ENCODE results near the gene PIGU.

DNA sequence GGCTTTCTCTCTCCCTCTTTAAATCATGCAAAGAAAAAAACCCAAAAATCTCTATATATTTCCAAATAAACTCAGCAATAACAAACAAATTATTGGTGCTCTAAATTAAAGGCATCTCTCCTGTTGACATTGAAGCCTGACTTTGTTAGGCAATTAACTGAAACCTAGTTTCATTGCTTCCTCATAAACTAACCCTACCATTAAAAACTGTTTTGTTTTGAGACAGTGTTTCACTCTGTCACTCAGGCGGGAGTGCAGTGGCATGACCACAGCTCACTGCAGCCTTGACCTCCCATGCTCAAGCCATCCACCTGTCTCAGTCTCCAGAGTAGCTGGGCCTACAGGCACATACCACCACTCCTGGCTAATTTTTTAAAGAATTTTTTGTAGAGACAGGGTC is 34.9 kb downstream of the PIGU start:
- TF ChIP-seq, protein P1, sequence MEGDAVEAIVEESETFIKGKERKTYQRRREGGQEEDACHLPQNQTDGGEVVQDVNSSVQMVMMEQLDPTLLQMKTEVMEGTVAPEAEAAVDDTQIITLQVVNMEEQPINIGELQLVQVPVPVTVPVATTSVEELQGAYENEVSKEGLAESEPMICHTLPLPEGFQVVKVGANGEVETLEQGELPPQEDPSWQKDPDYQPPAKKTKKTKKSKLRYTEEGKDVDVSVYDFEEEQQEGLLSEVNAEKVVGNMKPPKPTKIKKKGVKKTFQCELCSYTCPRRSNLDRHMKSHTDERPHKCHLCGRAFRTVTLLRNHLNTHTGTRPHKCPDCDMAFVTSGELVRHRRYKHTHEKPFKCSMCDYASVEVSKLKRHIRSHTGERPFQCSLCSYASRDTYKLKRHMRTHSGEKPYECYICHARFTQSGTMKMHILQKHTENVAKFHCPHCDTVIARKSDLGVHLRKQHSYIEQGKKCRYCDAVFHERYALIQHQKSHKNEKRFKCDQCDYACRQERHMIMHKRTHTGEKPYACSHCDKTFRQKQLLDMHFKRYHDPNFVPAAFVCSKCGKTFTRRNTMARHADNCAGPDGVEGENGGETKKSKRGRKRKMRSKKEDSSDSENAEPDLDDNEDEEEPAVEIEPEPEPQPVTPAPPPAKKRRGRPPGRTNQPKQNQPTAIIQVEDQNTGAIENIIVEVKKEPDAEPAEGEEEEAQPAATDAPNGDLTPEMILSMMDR (IDR thresholded peaks at IDR 0.05), result no peak
- no peak for TF ChIP-seq POLR2A (IDR thresholded peaks at IDR 0.05)

All from stomach (tissue), 4 donors.